IMR-90 (cell line): ENCODE data around the gene TRIM24. TPM values are rescaled to one million over a fixed set of nuclear protein-coding genes. Genes with fewer than 3 reads are reported as not detected.

Source experiments
- ATAC-seq: fragments of 200-7000 bp; cut with Tn5 transposase; 2 replicates; pipeline ENCODE4 v1.9.1; 2020; ENCODE audit warnings: low read depth, mild to moderate bottlenecking, moderate library complexity
- BruUV-seq: library from RNA; stranded (reverse); fragments of 400-500 nt; replicated peaks from 2 replicates; lab custom pipeline; 2021; lab: Mats Ljungman, UMichigan
- CTCF ChIA-PET: fragments of 300-600 bp; formaldehyde crosslinking; extraction: SDS; loops from one replicate; lab custom pipeline; 2021; ENCODE audit warnings: antibody characterized with exemption; lab: Yijun Ruan, JAX
- POLR2A ChIA-PET: fragments of 300-600 bp; sonication (Branson Sonifier 250); formaldehyde crosslinking; loops from one replicate; lab custom pipeline; 2022; ENCODE audit warnings: antibody characterized with exemption; ENCODE audit not compliant: unreplicated experiment; lab: Charles Lee
- DNase-seq: peaks from one replicate; pipeline ENCODE4 v3.0.0; 2013
- H2AFZ ChIP-seq: replicated peaks from 2 replicates; pipeline ENCODE3; 2013; ENCODE audit warnings: low read length, mild to moderate bottlenecking; ENCODE audit not compliant: poor library complexity
- H2AK5ac ChIP-seq: 2 replicates; pipeline ENCODE4 v1.6.1; 2013; ENCODE audit warnings: low read depth, low read length, inconsistent platforms
- H2AK9ac ChIP-seq: replicated peaks from 2 replicates; pipeline ENCODE3; 2013; ENCODE audit warnings: mild to moderate bottlenecking, low read depth, low read length, moderate library complexity; ENCODE audit not compliant: poor library complexity
- H2BK120ac ChIP-seq: 2 replicates; pipeline ENCODE4 v1.6.1; 2013; ENCODE audit warnings: low read depth, low read length, inconsistent platforms
- H2BK15ac ChIP-seq: 3 replicates; pipeline ENCODE4 v1.6.1; 2013; ENCODE audit warnings: low read depth, low read length, inconsistent platforms
- H2BK20ac ChIP-seq: 2 replicates; pipeline ENCODE4 v1.6.1; 2013; ENCODE audit warnings: low read depth, mild to moderate bottlenecking, inconsistent platforms, low read length, moderate library complexity
- H2BK5ac ChIP-seq: 2 replicates; pipeline ENCODE4 v1.6.1; 2013; ENCODE audit warnings: mild to moderate bottlenecking, low read depth, low read length, inconsistent platforms; ENCODE audit not compliant: poor library complexity, severe bottlenecking
- H3K14ac ChIP-seq: replicated peaks from 2 replicates; pipeline ENCODE4 v1.6.1; 2013; ENCODE audit warnings: low read depth, low read length, inconsistent platforms
- H3K18ac ChIP-seq: 2 replicates; pipeline ENCODE4 v1.6.1; 2013; ENCODE audit warnings: low read depth, low read length, control low read depth
- H3K23ac ChIP-seq: 2 replicates; pipeline ENCODE4 v1.6.1; 2013; ENCODE audit warnings: low read depth, low read length, inconsistent platforms
- H3K27ac ChIP-seq: 2 replicates; pipeline ENCODE4 v1.5.1; 2013; ENCODE audit warnings: mild to moderate bottlenecking, control low read depth, low read length; ENCODE audit not compliant: insufficient read depth
- H3K27me3 ChIP-seq: 2 replicates; pipeline ENCODE4 v1.6.1; 2013; ENCODE audit warnings: low read length; ENCODE audit not compliant: control insufficient read depth, insufficient read depth
- H3K36me3 ChIP-seq: 2 replicates; pipeline ENCODE4 v1.6.1; 2013; ENCODE audit warnings: low read length, mixed read lengths; ENCODE audit not compliant: control insufficient read depth, insufficient read depth
- H3K4ac ChIP-seq: 2 replicates; pipeline ENCODE4 v1.6.1; 2013; ENCODE audit warnings: low read depth, low read length, inconsistent platforms
- H3K4me1 ChIP-seq: 2 replicates; pipeline ENCODE4 v1.6.1; 2013; ENCODE audit warnings: low read length, mixed read lengths; ENCODE audit not compliant: control insufficient read depth, insufficient read depth
- H3K4me2 ChIP-seq: 2 replicates; pipeline ENCODE4 v1.6.1; 2013; ENCODE audit warnings: low read depth, mild to moderate bottlenecking, control low read depth, low read length, moderate library complexity
- H3K4me3 ChIP-seq: 2 replicates; pipeline ENCODE4 v1.5.1; 2013; ENCODE audit warnings: low read depth, mild to moderate bottlenecking, control low read depth, low read length, moderate library complexity; ENCODE audit not compliant: insufficient read depth
- H3K56ac ChIP-seq: 2 replicates; pipeline ENCODE4 v1.6.1; 2013; ENCODE audit warnings: low read length, inconsistent platforms; ENCODE audit not compliant: insufficient read depth; ENCODE audit errors: extremely low read depth
- H3K79me1 ChIP-seq, 2 experiments: 2 replicates each; pipeline ENCODE4 v1.6.1; 2013; ENCODE audit warnings: low read length in 2 of 2, inconsistent platforms in 1 of 2, low read depth in 1 of 2
- H3K9ac ChIP-seq: 2 replicates; pipeline ENCODE4 v1.6.1; 2013; ENCODE audit warnings: low read depth, low read length, control low read depth
- H3K9me1 ChIP-seq: 2 replicates; pipeline ENCODE4 v1.6.1; 2013; ENCODE audit warnings: low read length, inconsistent platforms; ENCODE audit not compliant: insufficient read depth
- H3K9me3 ChIP-seq: 2 replicates; pipeline ENCODE4 v1.6.1; 2013; ENCODE audit warnings: low read length; ENCODE audit not compliant: control insufficient read depth, insufficient read depth
- H4K20me1 ChIP-seq: 2 replicates; pipeline ENCODE4 v1.6.1; 2013; ENCODE audit warnings: low read length, inconsistent platforms; ENCODE audit not compliant: insufficient read depth
- H4K5ac ChIP-seq: 2 replicates; pipeline ENCODE4 v1.6.1; 2013; ENCODE audit warnings: mild to moderate bottlenecking, low read depth, low read length, control low read depth
- H4K8ac ChIP-seq, 2 experiments: 2 replicates each; pipeline ENCODE4 v1.6.1; 2013; ENCODE audit warnings: low read depth in 2 of 2, low read length in 2 of 2, control low read depth in 1 of 2, inconsistent platforms in 1 of 2
- H4K91ac ChIP-seq: 2 replicates; pipeline ENCODE4 v1.6.1; 2013; ENCODE audit warnings: low read depth, low read length, inconsistent platforms; ENCODE audit not compliant: insufficient read depth
- CHD1 ChIP-seq: IDR thresholded peaks from 2 replicates; pipeline ENCODE4 v1.6.1; 2012; ENCODE audit warnings: low read depth, low read length, improper control_type of control experiment
- FOS ChIP-seq: fragments of 150-350 bp; IDR thresholded peaks from 2 replicates; pipeline ENCODE4 v1.6.1; 2016; ENCODE audit warnings: low read depth, low read length
- WGBS, 2 experiments: methylation state at CpG; one replicate each; pipeline versions ENCODE4 v1.1.5 to v1.1.7; 2013; ENCODE audit warnings: missing lambda C conversion rate in 2 of 2; ENCODE audit not compliant: insufficient read length in 1 of 2; ENCODE audit errors: extremely low coverage in 2 of 2; 5-methylcytosine and 5-hydroxymethylcytosine counted together
- dilution Hi-C: fragments of 300-500 bp; cut with HindIII; formaldehyde crosslinking; loops from one replicate; pipeline ENCODE4 v1.14.3; 2018; ENCODE audit warnings: low sequenced_read_pairs; ENCODE audit not compliant: unreplicated experiment
- in situ Hi-C: fragments of 300-500 bp; cut with MboI; formaldehyde crosslinking; loops from 3 replicates; pipeline ENCODE4 v1.14.3; 2019; ENCODE audit warnings: low sequenced_read_pairs, inconsistent platforms, mixed read lengths
- intact Hi-C: fragments of 100-400 bp; cut with micrococcal nuclease; formaldehyde crosslinking; loops from 2 replicates; pipeline ENCODE4 v1.10.0; 2022
- polyA plus RNA-seq, 3 experiments: library from polyadenylated mRNA; depleted of rRNA; stranded (reverse); fragments of >200 nt; gene quantifications; 2 replicates each; pipeline ENCODE4 v1.2.3, GENCODE V29; 2012; ENCODE audit warnings: low replicate concordance in 1 of 3
- total RNA-seq: library from RNA; depleted of rRNA; stranded (reverse); fragments of >200 nt; gene quantifications from 2 replicates; pipeline ENCODE4 v1.2.3, GENCODE V29; 2012
- TF ChIP-seq, protein P1 (sequence below): fragments of 150-350 bp; IDR thresholded peaks from 2 replicates; pipeline ENCODE4 v1.6.1; 2016; ENCODE audit warnings: low read depth, mild to moderate bottlenecking, low read length, moderate library complexity, borderline replicate concordance

TRIM24 gene
- total and polyA plus RNA-seq, 2 of the 4 experiments (the other 2 are of a cell fraction): 4.1 to 5.7 TPM

DNA sequence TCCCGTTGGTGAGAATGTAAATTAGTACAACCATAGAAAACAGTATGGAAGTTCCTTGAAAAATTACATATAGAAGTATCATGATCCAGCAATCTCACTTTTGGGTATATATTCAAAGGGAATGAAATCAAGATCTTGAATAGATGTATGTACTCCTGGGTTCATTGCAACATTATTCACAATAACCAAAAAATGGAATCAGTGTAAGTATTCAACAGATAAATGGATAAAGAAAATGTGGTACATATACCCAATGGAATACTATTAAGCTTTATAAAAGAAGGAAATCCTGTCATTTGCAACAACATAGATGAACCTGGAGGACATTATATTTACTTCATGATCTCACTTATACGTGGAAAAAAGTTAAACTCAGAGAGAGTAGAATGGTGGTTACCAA is 86.8 kb downstream of the TRIM24 start:
- Histone ChIP-seq H4K5ac (no peak overlapping the region), H3K18ac (no peak overlapping the region), H3K9me3 (no peaks in the 10 kb centered on the region), H2BK20ac (no peak overlapping the region), H3K79me1 (no peaks in the 10 kb centered on the region; a peak in 2 of 4 replicates), H3K23ac (no peak overlapping the region), H3K27me3 (no peaks in the 10 kb centered on the region), H3K4me2 (no peak overlapping the region), H3K56ac (no peak overlapping the region), H2AK5ac (no peak overlapping the region), H3K9me1 (no peaks in the 10 kb centered on the region; the same call in 1 of the 2 replicates), H3K4ac (no peak overlapping the region), H3K9ac (no peak overlapping the region), H2BK15ac (no peak overlapping the region), H3K4me3 (no peak overlapping the region), H4K20me1 (no peaks in the 10 kb centered on the region), H2BK5ac (no peak overlapping the region), H4K91ac (no peak overlapping the region), H3K4me1 (no peaks in the 10 kb centered on the region), H3K36me3 (peaks cover 5% of the 10 kb centered on the region), H3K14ac (no peak overlapping the region), H4K8ac (no peak overlapping the region), H2BK120ac (no peak overlapping the region), H3K27ac (no peak overlapping the region), H2AK9ac (no peak overlapping the region), H2AFZ (no peak overlapping the region)
- BruUV-seq: no TSS peak
- dilution Hi-C loops: no loop called here
- intact Hi-C loops: no loop called here
- ChIA-PET CTCF (no interaction called here), POLR2A (no interaction called here)
- ATAC-seq (no peak), DNase-seq (no peak)
- WGBS, 2 experiments: no CpG with 5 or more reads among the region's 2 CpGs
- TF ChIP-seq CHD1 (no peak), FOS (no peak)
- TF ChIP-seq, protein P1, sequence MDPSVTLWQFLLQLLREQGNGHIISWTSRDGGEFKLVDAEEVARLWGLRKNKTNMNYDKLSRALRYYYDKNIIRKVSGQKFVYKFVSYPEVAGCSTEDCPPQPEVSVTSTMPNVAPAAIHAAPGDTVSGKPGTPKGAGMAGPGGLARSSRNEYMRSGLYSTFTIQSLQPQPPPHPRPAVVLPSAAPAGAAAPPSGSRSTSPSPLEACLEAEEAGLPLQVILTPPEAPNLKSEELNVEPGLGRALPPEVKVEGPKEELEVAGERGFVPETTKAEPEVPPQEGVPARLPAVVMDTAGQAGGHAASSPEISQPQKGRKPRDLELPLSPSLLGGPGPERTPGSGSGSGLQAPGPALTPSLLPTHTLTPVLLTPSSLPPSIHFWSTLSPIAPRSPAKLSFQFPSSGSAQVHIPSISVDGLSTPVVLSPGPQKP: no peak
- in situ Hi-C loops: no loop called here
